CD4-positive, alpha-beta T cell treated with Interferon alpha-2 for 1 hour (primary cell): ENCODE measurements around the gene ITGAE.
A peak's percentile ranks its signal among the peaks of the same experiment; 100 is the strongest.
"Not testable (repeated sequence)": the region's sequence is repeated elsewhere in the genome, so short reads cannot be mapped to it uniquely, and the experiment has no call there.

Experiments used
- DNase-seq, 2 donors: peaks; one replicate each; pipeline ENCODE4 v3.0.0-alpha.2; 2020 to 2022

ITGAE gene

DNA sequence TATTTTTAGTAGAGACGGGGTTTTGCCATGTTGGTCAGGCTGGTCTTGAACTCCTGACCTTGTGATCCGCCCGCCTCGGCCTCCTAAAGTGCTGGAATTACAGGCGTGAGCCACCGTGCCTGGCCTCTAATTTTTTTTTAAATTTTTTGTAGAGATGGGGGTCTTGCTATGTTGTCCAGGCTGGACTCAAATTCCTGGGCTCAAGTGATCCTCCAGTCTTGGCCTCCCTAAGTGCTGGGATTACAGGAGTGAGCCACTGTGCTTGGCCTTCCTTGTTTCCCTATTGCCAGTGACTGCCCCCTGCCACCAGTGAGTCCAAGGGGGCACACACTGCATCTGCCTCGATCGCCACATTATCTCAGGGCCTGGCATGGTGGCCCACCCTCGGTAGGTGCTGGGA, 6.8 kb downstream of the ITGAE start:
- not testable (repeated sequence) for DNase-seq

DNA sequence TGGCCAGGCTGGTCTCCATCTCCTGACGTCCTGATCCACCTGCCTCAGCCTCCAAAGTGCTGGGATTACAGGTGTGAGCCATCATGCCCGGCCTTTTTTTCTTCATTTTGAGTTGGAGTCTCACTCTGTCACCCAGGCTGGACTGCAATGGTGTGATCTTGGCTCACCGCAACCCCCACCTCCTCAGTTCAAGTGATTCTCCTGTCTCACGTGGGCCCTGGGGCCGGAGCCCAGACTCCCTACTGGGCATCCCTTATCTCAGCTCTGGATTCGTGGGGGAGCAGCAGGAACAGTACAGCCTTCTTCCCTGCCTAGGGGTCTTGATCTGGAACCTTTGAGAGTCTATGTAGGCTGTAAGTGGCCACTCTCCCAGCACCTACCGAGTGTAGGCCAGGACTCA, 7.7 kb downstream of the ITGAE start:
- not testable (repeated sequence) for DNase-seq

- no peak for DNase-seq
These were observed 8.5 kb downstream of the ITGAE start for GRCh38 chr17:3792481-3792880.

DNA sequence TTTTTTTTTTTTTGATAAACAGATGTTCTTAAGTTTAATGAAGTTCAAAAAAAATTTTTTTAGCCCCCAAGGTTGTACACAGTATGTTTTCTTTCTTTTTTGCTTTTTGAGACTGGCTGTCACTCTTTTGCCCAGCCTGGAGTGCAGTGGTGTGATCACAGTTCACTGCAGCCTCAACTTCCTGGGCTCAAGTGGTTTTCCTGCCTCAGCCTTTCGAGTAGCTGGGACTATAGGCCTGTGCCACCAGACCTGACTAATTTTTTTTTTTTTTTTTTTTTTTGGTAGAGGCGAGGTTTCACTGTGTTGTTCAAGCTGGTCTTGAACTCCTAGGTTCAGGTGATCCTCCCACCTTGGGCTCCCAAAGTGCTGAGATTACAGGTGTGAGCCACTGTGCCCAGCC, 12.8 kb downstream of the ITGAE start:
- peak; percentile 27 to 52 for DNase-seq

GRCh38 chr17:3785323-3785722, 15.7 kb downstream of the ITGAE start:
- not testable (repeated sequence) for DNase-seq

GRCh38 chr17:3782751-3783150, 18.2 kb downstream of the ITGAE start:
- no peak for DNase-seq

DNA sequence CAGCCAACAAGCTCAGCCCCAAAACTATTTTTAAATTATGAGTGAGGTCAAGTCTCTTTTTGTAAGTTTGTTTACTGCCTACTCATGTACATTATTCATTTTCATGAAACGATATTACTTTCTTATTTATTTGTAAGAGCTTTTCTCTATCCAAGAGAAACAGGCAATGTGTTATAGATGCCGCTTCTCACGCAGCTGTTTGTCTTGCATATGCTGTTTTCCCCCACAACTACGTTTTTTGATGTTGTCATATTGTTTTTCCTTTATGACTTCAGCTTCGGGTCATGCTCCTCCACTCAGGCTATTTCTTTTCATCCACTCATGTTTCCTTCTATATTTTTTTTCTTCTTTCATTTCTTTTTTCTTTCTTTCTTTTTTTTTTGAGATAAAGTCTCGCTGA, 20.0 kb downstream of the ITGAE start:
- no peak for DNase-seq

- no peak for DNase-seq
These were observed 23.4 kb downstream of the ITGAE start for GRCh38 chr17:3777366-3778120.

- DNase-seq = no peak
These were observed 27.0 kb downstream of the ITGAE start for GRCh38 chr17:3773966-3774365.

- no peak for DNase-seq
These were observed 27.5 kb downstream of the ITGAE start for GRCh38 chr17:3773511-3773910.

DNA sequence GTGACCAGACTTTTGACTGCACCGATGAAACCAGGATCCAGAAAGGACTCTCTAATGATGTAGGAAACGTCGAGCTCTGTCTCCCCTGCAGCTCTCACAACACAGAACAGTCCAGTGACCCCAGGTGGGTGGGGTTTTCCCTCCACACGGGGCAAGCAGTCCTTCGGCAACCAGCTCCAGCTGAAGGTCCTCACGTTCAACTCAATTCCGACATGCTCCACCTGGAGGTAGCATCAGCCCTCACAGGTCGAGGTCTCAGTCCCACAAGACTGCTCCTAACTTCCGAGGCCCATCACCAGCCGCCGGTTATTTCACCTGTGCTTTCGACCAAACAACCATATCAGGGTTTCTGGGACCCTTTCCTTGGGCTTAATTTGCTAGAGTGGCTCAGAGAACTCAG, 28.2 kb downstream of the ITGAE start:
- no peak for DNase-seq

- no peak for DNase-seq
These were observed 29.8 kb downstream of the ITGAE start for GRCh38 chr17:3771140-3771539.

DNA sequence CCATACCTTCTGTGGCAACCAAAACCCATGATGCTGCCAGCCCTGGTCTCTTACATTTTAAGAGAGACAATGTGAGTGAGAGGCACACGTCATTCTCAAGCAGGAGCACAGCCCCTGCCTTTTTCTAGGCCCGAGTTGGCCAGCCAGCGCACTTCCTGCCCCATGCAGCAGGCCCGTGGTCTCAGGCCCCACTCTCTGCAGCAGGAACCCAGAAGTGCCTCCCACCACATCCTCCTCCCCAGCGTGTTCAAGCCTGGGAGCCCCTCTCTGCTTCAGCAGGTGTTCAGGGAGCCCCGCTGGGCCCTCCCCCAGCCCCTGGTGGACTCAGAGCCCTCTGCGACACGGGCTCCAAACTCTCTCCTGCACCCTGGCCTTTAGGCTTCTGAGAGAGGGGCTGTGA, 30.5 kb downstream of the ITGAE start:
- DNase-seq = peak; percentile 45 to 47

- DNase-seq = no peak
These were observed 32.2 kb downstream of the ITGAE start for GRCh38 chr17:3768769-3769168.

DNA sequence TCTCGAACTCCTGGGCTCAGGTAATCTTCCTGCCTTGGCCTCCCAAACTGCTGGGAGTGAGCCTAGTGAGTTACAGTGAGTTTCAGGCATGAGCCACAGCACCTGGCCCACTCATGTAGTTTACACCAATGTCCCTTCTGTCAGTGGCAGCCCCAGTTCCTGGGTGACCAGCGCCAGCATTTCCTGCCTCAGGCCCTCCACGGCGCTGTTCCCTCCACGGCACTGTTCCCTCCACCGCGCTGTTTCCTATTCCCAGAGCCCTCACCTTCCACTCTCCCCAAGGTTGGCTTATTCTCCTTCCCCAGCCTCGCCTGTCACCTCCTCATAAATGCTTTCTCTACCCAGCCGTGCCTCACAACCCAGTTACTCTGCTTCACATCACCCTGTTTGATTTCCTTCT, 32.6 kb downstream of the ITGAE start:
- DNase-seq = no peak

DNA sequence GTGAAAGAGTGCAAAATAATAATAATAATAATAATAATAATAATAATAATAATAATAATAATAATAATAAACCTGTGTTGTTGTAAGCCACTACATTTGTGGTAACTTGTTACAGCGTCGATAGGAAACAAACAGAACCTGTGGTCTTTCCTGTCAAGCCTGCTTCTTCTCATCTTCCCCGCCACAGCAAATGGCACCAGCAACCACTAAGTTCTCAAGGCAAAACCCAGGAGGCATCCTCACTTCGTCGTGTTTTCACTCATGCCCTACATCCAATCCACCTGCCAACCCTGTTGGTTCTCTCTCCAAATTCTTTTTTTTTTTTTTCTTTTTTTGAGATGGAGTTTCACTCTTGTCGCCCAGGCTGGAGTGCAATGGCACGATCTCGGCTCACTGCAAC, 34.2 kb downstream of the ITGAE start:
- peak; percentile 43 to 54 for DNase-seq

DNA sequence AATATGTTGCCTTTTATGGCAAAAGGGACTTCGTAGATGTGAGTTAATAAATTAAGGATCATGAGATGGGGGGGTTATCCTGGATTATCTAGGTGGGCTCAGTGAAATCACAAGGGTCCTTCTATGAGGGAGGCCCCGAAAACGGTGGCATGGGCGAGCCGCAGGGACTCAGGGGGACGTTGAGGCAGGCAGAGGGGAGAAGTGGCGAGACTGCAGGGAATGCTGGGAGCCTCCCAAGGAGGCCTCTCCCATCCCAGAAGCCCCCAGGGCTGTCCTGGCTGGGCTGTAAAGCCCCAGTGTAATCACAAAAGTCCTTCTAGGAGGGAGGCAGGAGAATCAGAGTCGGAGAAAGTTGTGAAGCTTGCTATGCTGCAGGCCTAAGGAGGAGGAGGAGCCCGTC, 35.0 kb downstream of the ITGAE start:
- DNase-seq = no peak

DNA sequence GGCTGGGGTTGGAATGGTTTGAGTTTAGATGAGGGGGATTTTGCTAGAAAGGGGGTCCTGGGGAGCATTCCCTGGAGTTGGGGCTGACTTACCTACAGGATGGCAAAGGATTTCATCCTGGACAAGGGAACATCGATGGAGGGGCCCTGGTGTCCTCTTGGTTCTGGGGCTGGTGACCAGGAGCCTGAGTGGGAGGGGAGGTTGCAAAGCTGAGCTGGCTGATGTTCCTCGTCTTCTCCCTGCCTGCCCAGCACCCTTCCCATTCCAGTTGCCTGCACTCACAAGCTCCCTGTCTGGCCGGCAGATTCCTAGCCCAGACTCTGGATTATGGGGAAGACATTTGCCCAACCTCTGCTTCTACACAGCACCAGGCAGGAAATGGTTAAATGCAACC, 37.2 kb downstream of the ITGAE start:
- DNase-seq = no peak

DNA sequence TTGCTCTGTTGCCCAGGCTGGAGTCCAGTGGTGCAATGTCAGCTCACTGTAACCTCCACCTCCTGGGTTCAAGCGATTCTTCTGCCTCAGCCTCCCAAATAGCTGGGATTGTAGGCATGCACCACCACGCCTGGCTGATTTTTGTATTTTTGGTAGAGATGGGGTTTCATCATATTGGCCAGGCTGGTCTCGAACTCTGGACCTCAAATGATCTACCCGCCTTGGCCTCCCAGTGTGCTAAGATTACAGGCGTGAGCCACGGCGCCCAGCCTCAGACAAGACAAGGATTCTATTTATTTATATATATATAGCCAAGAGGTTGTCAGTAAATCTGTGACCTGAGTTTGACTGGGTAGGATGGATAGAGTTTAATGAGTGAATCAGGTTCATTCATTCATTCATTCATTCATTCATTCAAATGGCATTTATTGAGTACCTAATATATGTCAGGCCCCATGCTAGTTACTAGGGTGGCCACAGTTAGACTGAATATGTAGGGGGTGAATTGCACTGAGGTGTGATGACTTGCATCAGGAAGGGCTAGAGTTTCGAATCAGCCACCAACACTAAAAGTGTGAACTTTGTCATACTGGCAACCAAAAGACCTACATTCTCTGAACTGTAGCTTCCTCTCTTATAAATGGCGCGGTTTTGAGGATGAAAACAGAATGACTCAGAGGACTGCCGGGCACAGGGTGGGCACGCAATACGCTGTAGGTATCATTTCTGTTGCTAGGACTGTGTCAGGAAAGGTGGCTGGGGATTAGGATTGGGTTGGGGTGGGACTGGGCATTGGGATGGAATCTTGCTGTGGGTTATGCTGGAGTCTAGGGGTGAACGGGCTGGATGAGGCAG, 37.8 kb downstream of the ITGAE start:
- peak; percentile 52 to 71 for DNase-seq

DNA sequence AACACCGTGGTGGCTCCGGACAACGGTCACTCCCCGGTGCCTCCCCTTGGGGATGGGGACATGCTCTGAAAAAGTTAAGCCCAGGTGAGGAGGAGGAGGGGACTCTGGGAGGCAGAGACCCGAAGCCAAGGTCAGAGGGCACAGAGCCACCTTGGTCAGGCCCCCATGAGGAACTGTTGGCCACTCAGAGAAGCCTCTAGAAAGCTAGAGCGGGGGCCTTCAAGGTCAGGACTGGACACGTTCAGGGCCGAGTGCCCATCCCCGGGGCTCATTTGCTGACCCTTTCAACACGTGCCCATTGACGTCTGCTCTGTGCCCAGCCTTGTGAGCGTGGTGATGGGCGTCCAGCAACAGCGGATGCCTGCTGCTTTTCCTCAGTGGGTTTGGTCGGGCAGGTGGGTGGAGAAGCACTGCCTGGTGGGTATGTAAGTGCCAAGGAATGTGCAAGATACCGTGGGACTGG, 39.0 kb downstream of the ITGAE start:
- no peak for DNase-seq

GRCh38 chr17:3761036-3761917, 39.7 kb downstream of the ITGAE start:
- DNase-seq = no peak

DNA sequence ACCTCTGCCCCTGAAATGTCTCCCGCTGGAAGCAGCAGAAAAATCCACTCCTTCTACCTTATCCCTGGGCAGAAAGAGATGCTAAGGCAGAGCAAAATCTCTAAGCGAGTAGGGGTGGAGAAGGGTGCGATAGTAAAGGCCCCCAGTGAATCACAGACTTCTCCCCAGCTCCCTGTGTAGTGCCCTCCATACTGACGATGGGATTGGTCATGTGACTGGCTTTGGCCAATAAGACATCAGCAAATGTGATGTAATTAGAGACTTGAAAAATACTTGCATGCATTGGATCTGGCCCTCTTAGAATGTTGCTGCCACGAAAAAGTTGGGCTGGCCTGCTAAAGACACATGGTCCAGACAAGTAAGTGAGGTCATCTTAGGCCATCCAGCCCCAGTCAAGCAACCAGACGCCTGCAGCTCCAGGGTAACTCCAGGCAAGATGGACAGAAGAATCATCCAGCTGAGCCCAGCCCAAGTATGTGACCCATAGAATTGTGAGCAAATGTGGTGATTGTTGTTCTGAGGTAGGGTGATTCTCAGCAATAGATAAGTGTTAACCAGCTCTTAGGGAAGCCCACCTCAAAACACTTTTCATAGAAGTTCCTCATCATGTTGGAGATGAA, 41.3 kb downstream of the ITGAE start:
- no peak for DNase-seq
